ENCODE measurements around the gene CFAP46.

Gene CFAP46

GRCh38 chr10:132938472-132939339 is 3.7 kb downstream of the CFAP46 start:
- 0 out of 3 replicates have a peak, but pooled peaks have one; percentile 20 for ATAC-seq

GRCh38 chr10:132937861-132938260 is 4.5 kb downstream of the CFAP46 start:
- ATAC-seq = no peak
- TF ChIP-seq RARB (CRISPR knock-in tag; IDR thresholded peaks at IDR 0.05) (no peak), TOX (CRISPR knock-in tag; IDR thresholded peaks at IDR 0.05; ENCODE audit: borderline replicate concordance) (no peak), SNAI2 (CRISPR knock-in tag; IDR thresholded peaks at IDR 0.05) (no peak), GLIS3 (CRISPR knock-in tag; IDR thresholded peaks at IDR 0.05) (no peak), ZFP30 (CRISPR knock-in tag; IDR thresholded peaks at IDR 0.05) (no peak), ZC3H10 (CRISPR knock-in tag; IDR thresholded peaks at IDR 0.05) (no peak), PATZ1 (CRISPR knock-in tag; IDR thresholded peaks at IDR 0.05; ENCODE audit: borderline replicate concordance) (no peak), TCF4 (CRISPR knock-in tag; IDR thresholded peaks at IDR 0.05; ENCODE audit: borderline replicate concordance) (no peak), CREB5 (CRISPR knock-in tag; IDR thresholded peaks at IDR 0.05; ENCODE audit: low read depth) (no peak), TSHZ2 (CRISPR knock-in tag; IDR thresholded peaks at IDR 0.05) (no peak), ZNF565 (CRISPR knock-in tag; conservative IDR thresholded peaks at IDR 0.05; ENCODE audit: low read depth) (no peak), PPARA (CRISPR knock-in tag; IDR thresholded peaks at IDR 0.05; ENCODE audit: borderline replicate concordance) (no peak), ZNF8 (CRISPR knock-in tag; IDR thresholded peaks at IDR 0.05) (no peak), ESRRG (CRISPR knock-in tag; IDR thresholded peaks at IDR 0.05) (no peak)

More at GRCh38 chr10:132938472-132939339, 3.7 kb downstream of the CFAP46 start:
- no peak for TF ChIP-seq PPARA (CRISPR knock-in tag; IDR thresholded peaks at IDR 0.05; ENCODE audit: borderline replicate concordance)
- TF ChIP-seq POU6F1 (CRISPR knock-in tag; IDR thresholded peaks at IDR 0.05; ENCODE audit: borderline replicate concordance, low read depth) = no peak
- TF ChIP-seq SNAI2 (CRISPR knock-in tag; IDR thresholded peaks at IDR 0.05) = no peak
- no peak for TF ChIP-seq RARB (CRISPR knock-in tag; IDR thresholded peaks at IDR 0.05)

- no peak for ATAC-seq
- TF ChIP-seq ESRRG (CRISPR knock-in tag; IDR thresholded peaks at IDR 0.05) (no peak), TSHZ2 (CRISPR knock-in tag; IDR thresholded peaks at IDR 0.05) (no peak), ZNF70 (CRISPR knock-in tag; IDR thresholded peaks at IDR 0.05) (no peak), TCF4 (CRISPR knock-in tag; IDR thresholded peaks at IDR 0.05; ENCODE audit: borderline replicate concordance) (no peak), ZNF8 (CRISPR knock-in tag; IDR thresholded peaks at IDR 0.05) (no peak), OSR1 (CRISPR knock-in tag; IDR thresholded peaks at IDR 0.05) (no peak), ZNF565 (CRISPR knock-in tag; conservative IDR thresholded peaks at IDR 0.05; ENCODE audit: low read depth) (no peak), RARB (CRISPR knock-in tag; IDR thresholded peaks at IDR 0.05) (no peak), ZFP30 (CRISPR knock-in tag; IDR thresholded peaks at IDR 0.05) (no peak), POU6F1 (CRISPR knock-in tag; IDR thresholded peaks at IDR 0.05; ENCODE audit: borderline replicate concordance, low read depth) (no peak), ARNTL (CRISPR knock-in tag; IDR thresholded peaks at IDR 0.05; ENCODE audit: borderline replicate concordance, low read depth) (no peak), CSRNP3 (CRISPR knock-in tag; IDR thresholded peaks at IDR 0.05) (no peak), BACH2 (CRISPR knock-in tag; IDR thresholded peaks at IDR 0.05; ENCODE audit: borderline replicate concordance) (no peak)
Measured at GRCh38 chr10:132934953-132935352, 7.4 kb downstream of the CFAP46 start.

Data from SK-N-SH treated with all-trans-retinoic acid at 6 μM for 48 hours (cell line).